SK-N-MC (cell line): Measurements from ENCODE around the gene UBE2R2.

Experiments used
- EZH2 ChIP-seq: fragments of 200-600 bp; sonication (generic); IDR thresholded peaks from one replicate; pipeline ENCODE4 v1.6.1; 2017; ENCODE audit warnings: antibody characterized with exemption
- FOXP2 ChIP-seq: optimal IDR thresholded peaks from 2 replicates; pipeline ENCODE3; 2011; ENCODE audit warnings: mild to moderate bottlenecking, moderate library complexity; ENCODE audit not compliant: insufficient read depth; ENCODE audit errors: extremely low read length, control extremely low read depth
- POLR2AphosphoS5 ChIP-seq: IDR thresholded peaks from 2 replicates; pipeline ENCODE4 v1.6.1; 2012; ENCODE audit warnings: mild to moderate bottlenecking, low read depth, low read length, borderline replicate concordance

GRCh38 chr9:33881635-33882034 lies 64.7 kb downstream of the UBE2R2 start:
- TF ChIP-seq POLR2AphosphoS5 (no peak), EZH2 (no peak), FOXP2 (no peak)
